HCT116 (cell line): ENCODE data around the gene RPL18. TPM values are rescaled to one million over a fixed set of nuclear protein-coding genes. Genes with fewer than 3 reads are reported as not detected.
"Not testable (repeated sequence)": the region's sequence is repeated elsewhere in the genome, so short reads cannot be mapped to it uniquely, and the experiment has no call there.

Source experiments
- ATAC-seq: fragments of 200-7000 bp; cut with Tn5 transposase; 2 replicates; pipeline ENCODE4 v1.9.1; 2020; ENCODE audit warnings: mild to moderate bottlenecking, moderate library complexity
- BruUV-seq: library from RNA; stranded (reverse); fragments of 400-500 nt; replicated peaks from 2 replicates; lab custom pipeline; 2021; lab: Mats Ljungman, UMichigan
- CTCF ChIA-PET: fragments of 300-600 bp; sonication (Branson Sonifier 250); formaldehyde crosslinking; loops from one replicate; lab custom pipeline; 2021; ENCODE audit warnings: antibody characterized with exemption; lab: Charles Lee
- POLR2A ChIA-PET: fragments of 300-600, 350-600 bp; sonication (Branson Sonifier 250); formaldehyde crosslinking; loops from one replicate; lab custom pipeline; 2021; ENCODE audit warnings: antibody characterized with exemption; lab: Charles Lee
- RAD21 ChIA-PET, 2 experiments: fragments of 300-600 bp; sonication (Branson Sonifier 250); formaldehyde crosslinking; loops; one replicate each; lab custom pipeline; 2023; ENCODE audit warnings: low total read pairs in 2 of 2; ENCODE audit not compliant: uncharacterized antibody in 2 of 2, unreplicated experiment in 2 of 2, low non-redundant PET in 1 of 2; lab: Charles Lee
- DNase-seq: peaks from one replicate; pipeline ENCODE4 v3.0.0-alpha.2; 2010; ENCODE audit warnings: low read depth, low spot score
- H2AFZ ChIP-seq: fragments of 200-600 bp; shearing (Covaris generic), sonication (generic); 2 replicates; pipeline ENCODE4 v1.6.1; 2017; ENCODE audit warnings: low read depth, mixed run types, mixed read lengths, antibody characterized with exemption, low read length; ENCODE audit not compliant: poor library complexity, severe bottlenecking
- H3K27ac ChIP-seq: 2 replicates; pipeline ENCODE4 v1.5.1; 2012; ENCODE audit warnings: low read depth, low read length
- H3K27me3 ChIP-seq: fragments of 200-600 bp; sonication (generic); 2 replicates; pipeline ENCODE4 v1.6.1; 2016; ENCODE audit warnings: mixed run types, low read length, mixed read lengths; ENCODE audit not compliant: insufficient read depth
- H3K36me3 ChIP-seq, 2 experiments: fragments of 200-500 bp in 1 of 2; fragments of 200-600 bp in 1 of 2; sonication (Bioruptor generic) in 1 of 2; sonication (generic) in 1 of 2; 2 replicates each; pipeline versions ENCODE4 v1.5.1 to v1.6.1; 2014 to 2016; ENCODE audit warnings: low read length in 2 of 2, inconsistent platforms in 1 of 2, mixed read lengths in 1 of 2, mixed run types in 1 of 2; ENCODE audit not compliant: insufficient read depth in 2 of 2, control insufficient read depth in 1 of 2
- H3K4me1 ChIP-seq, 2 experiments: fragments of 200-600 bp in 1 of 2; sonication (generic) in 1 of 2; 2 replicates each; pipeline versions ENCODE4 v1.5.1 to v1.6.1; 2012 to 2017; ENCODE audit warnings: low read length in 2 of 2, inconsistent platforms in 1 of 2, mild to moderate bottlenecking in 1 of 2, mixed read lengths in 1 of 2, mixed run types in 1 of 2, moderate library complexity in 1 of 2; ENCODE audit not compliant: insufficient read depth in 2 of 2, control insufficient read depth in 1 of 2
- H3K4me2 ChIP-seq: fragments of 200-600 bp; sonication (generic); 2 replicates; pipeline ENCODE4 v1.6.1; 2017; ENCODE audit warnings: mixed run types, low read length, mixed read lengths
- H3K4me3 ChIP-seq, 2 experiments: fragments of 200-600 bp in 1 of 2; sonication (generic) in 1 of 2; replicated peaks in 1 of 2; 2 replicates each; pipeline ENCODE4 v1.5.1; 2011 to 2016; ENCODE audit warnings: low read length in 2 of 2, control low read depth in 1 of 2, low read depth in 1 of 2, mild to moderate bottlenecking in 1 of 2, mixed read lengths in 1 of 2, mixed run types in 1 of 2
- H3K79me2 ChIP-seq: fragments of 200-600 bp; sonication (generic); 2 replicates; pipeline ENCODE4 v1.6.1; 2017; ENCODE audit warnings: mild to moderate bottlenecking, mixed run types, low read length, moderate library complexity, mixed read lengths; ENCODE audit not compliant: insufficient read depth
- H3K9ac ChIP-seq: fragments of 200-600 bp; sonication (generic); 2 replicates; pipeline ENCODE4 v1.6.1; 2016; ENCODE audit warnings: low read length, mixed read lengths
- H3K9me2 ChIP-seq: fragments of 200-600 bp; sonication (generic), shearing (Covaris generic); 2 replicates; pipeline ENCODE4 v1.6.1; 2017; ENCODE audit warnings: mixed run types, mild to moderate bottlenecking, moderate library complexity; ENCODE audit not compliant: insufficient read depth
- H3K9me3 ChIP-seq, 2 experiments: fragments of 200-500 bp in 1 of 2; fragments of 200-600 bp in 1 of 2; sonication (Bioruptor generic) in 1 of 2; sonication (generic) in 1 of 2; 2 replicates each; pipeline ENCODE4 v1.6.1; 2014 to 2017; ENCODE audit warnings: low read length in 2 of 2, mixed read lengths in 2 of 2, inconsistent platforms in 1 of 2, low read depth in 1 of 2, mild to moderate bottlenecking in 1 of 2, mixed run types in 1 of 2, moderate library complexity in 1 of 2; ENCODE audit not compliant: control insufficient read depth in 1 of 2, insufficient read depth in 1 of 2
- H4K20me1 ChIP-seq: fragments of 200-600 bp; sonication (generic), shearing (Covaris generic); 2 replicates; pipeline ENCODE4 v1.6.1; 2017; ENCODE audit warnings: mixed run types, mild to moderate bottlenecking, moderate library complexity; ENCODE audit not compliant: insufficient read depth
- EGR1 ChIP-seq: IDR thresholded peaks from 2 replicates; pipeline ENCODE4 v1.6.1; 2012; ENCODE audit warnings: low read depth
- intact Hi-C: fragments of 100-400 bp; cut with micrococcal nuclease; formaldehyde crosslinking; loops from 2 replicates; pipeline ENCODE4 v1.10.0; 2022
- total RNA-seq: library from RNA; stranded (reverse); gene quantifications from one replicate; pipeline ENCODE4 v1.2.1, GENCODE V29; 2021; ENCODE audit not compliant: unreplicated experiment

RPL18 gene
- total RNA-seq, 1 experiment from 2014 or later: 2,006 TPM

DNA sequence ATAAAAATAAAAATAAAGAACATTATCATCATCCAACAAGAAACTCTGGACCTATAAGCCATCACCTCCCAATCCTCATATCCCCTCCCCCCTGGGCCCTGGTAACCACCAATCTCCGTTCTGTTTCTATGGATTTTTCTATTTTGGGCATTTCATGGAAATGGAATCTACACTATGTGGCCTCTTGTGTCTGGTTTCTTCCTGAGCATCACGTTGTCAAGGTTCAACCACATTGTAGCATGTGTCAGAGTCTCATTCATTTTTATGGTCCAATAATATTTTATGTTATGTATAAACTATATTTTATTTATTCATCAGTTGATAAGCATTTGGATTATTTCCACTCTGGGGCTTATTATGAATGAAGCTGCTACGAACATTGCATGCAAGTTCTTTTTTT, 40.1 kb downstream of the RPL18 start:
- Histone ChIP-seq H3K9me3 (no peaks in the 10 kb centered on the region), H2AFZ (no peak overlapping the region), H3K36me3 (no peaks in the 10 kb centered on the region), H3K4me3 (no peak overlapping the region), H3K9ac (no peak overlapping the region), H4K20me1 (no peaks in the 10 kb centered on the region)
- DNase-seq (no peak), ATAC-seq (no peak)
- TF ChIP-seq EGR1: no peak
- TF ChIP-seq, all 23 proteins: peak for 0
- intact Hi-C loops: no loop called here
- Histone ChIP-seq H3K27ac (no peak overlapping the region), H3K79me2 (no peaks in the 10 kb centered on the region), H3K27me3 (no peaks in the 10 kb centered on the region), H3K4me1 (peaks cover 14 to 22% of the 10 kb centered on the region in 2 experiments), H3K9me2 (no peaks in the 10 kb centered on the region), H3K4me2 (no peak overlapping the region)
- RAD21 ChIA-PET: no interaction called here
- BruUV-seq: no TSS peak
- CTCF ChIA-PET: interaction anchor here (0.9 to 1.0 kb wide), 2 partner anchors 12 to 245 kb away, joined by 3 read pairs; no protein-coding TSS in a partner anchor
- POLR2A ChIA-PET: no interaction called here

DNA sequence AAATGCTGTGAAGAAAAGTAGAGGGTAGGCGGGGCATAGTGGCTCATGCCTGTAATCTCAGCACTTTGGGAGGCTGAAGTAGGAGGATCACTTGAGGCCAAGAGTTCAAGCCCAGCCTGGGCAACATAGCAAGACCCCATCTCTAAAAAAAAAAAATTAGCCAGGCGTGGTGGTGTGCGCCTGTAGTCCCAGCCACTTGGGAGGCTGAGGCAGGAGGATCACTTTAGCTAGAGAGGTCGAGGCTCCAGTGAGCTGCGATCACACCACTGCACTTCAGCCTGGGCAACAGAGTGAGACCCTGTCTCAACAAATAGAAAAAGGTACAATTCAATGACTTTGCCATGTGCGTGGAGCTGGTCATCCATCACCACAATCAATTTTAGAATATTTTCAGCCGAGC, 41.1 kb downstream of the RPL18 start:
- H3K9ac ChIP-seq, H3K4me3 ChIP-seq, RAD21 ChIA-PET, intact Hi-C loops, DNase-seq, H3K9me2 ChIP-seq, H3K79me2 ChIP-seq, H3K27ac ChIP-seq, ATAC-seq, H3K9me3 ChIP-seq, H4K20me1 ChIP-seq, H3K27me3 ChIP-seq, H2AFZ ChIP-seq, POLR2A ChIA-PET, BruUV-seq, H3K36me3 ChIP-seq, H3K4me2 ChIP-seq: not testable (repeated sequence)
- H3K4me1 ChIP-seq: peaks cover 11 to 18% of the 10 kb centered on the region in 2 experiments
- CTCF ChIA-PET: interaction anchor here (0.9 to 1.0 kb wide), 2 partner anchors 13 to 244 kb away, joined by 3 read pairs; no protein-coding TSS in a partner anchor
